GM12874 (cell line): ENCODE results near the gene LRRC56.

ENCODE experiments used
- CTCF ChIP-seq: IDR thresholded peaks from 2 replicates; pipeline ENCODE4 v1.5.1; 2011; ENCODE audit warnings: low read depth, mild to moderate bottlenecking, control low read depth, low read length, moderate library complexity; ENCODE audit not compliant: insufficient read depth

The LRRC56 gene

DNA sequence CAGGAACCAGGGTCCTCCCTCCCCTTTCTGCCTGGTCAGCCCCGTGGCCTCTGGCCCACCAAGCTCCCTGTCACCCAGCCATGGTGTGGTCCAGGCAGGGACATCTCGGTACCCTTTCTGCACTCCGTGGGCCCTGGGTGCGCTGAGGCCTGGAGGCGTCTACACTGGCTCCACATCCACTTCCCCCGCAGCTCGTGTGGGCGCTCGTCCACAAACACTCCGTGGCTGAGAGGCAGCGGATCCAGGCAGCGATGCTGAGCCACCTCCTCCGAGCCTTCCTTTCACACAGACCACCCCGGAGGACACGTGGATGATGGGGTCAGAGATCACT is 46.4 kb upstream of the LRRC56 start:
- TF ChIP-seq CTCF = no peak

GRCh38 chr11:491358-491757 is 46.0 kb upstream of the LRRC56 start:
- TF ChIP-seq CTCF = no peak

GRCh38 chr11:492427-493226 is 44.7 kb upstream of the LRRC56 start:
- no peak for TF ChIP-seq CTCF

GRCh38 chr11:494761-495536 is 42.4 kb upstream of the LRRC56 start:
- no peak for TF ChIP-seq CTCF

GRCh38 chr11:495537-495931 is 41.8 kb upstream of the LRRC56 start:
- no peak for TF ChIP-seq CTCF

GRCh38 chr11:496834-497564 is 40.3 kb upstream of the LRRC56 start:
- TF ChIP-seq CTCF = no peak

DNA sequence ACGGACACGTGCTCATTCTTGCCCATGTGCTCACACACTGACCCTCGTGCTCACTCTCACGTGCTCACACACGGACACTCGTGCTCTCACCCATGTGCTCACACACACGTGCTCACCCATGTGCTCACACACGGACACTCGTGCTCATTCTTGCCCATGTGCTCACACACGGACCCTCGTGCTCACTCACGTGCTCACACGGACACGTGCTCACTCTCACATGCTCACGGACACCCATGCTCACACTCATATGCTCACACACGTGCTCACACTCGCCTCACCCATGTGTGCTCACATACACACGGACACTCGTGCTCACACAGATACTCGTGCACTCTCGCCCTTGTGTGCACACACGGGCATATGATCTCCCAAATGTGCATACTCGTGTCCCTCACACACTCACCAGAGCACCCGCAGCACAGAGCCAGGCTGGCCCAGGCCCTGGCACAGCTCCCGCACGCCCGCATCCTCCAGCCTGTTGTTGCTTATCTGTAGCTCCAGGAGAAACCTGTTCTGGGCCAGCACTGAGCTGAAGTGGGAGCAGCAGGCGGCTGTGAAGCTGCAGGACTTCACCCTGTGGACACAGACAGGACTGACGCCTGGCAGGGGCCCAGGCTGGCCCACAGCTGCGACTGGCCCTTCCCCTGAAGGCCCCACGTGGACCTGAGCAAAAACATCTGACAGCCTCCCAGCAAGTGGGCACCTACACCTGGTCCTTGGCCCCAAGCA is 39.6 kb upstream of the LRRC56 start:
- no peak for TF ChIP-seq CTCF
